HG02981 (cell line): ENCODE data around the gene PKP2.
"Not testable (repeated sequence)": the region's sequence is repeated elsewhere in the genome, so short reads cannot be mapped to it uniquely, and the experiment has no call there.

Source experiments
- ATAC-seq: cut with Tn5 transposase; IDR thresholded peaks from one replicate; pipeline ENCODE4 v1.9.1; 2021; ENCODE audit warnings: mild to moderate bottlenecking, moderate library complexity; ENCODE audit not compliant: unreplicated experiment

PKP2 gene

DNA sequence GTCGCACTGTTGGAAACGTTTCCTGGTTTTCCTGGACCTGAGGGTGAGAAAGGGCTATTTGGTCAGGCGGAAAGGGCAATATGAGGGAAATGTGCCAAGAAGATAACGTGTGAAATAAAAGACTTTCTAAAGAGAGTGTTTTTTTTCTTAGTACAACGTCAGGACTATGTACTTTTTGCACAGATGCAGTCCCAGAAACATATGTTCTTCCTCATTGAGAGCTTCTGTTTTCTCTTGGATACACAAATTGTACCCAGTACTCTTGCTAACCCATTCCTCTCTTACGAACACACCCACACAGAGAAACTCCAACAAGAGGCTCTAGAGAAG, 669 bp upstream of the PKP2 start:
- ATAC-seq = no peak

DNA sequence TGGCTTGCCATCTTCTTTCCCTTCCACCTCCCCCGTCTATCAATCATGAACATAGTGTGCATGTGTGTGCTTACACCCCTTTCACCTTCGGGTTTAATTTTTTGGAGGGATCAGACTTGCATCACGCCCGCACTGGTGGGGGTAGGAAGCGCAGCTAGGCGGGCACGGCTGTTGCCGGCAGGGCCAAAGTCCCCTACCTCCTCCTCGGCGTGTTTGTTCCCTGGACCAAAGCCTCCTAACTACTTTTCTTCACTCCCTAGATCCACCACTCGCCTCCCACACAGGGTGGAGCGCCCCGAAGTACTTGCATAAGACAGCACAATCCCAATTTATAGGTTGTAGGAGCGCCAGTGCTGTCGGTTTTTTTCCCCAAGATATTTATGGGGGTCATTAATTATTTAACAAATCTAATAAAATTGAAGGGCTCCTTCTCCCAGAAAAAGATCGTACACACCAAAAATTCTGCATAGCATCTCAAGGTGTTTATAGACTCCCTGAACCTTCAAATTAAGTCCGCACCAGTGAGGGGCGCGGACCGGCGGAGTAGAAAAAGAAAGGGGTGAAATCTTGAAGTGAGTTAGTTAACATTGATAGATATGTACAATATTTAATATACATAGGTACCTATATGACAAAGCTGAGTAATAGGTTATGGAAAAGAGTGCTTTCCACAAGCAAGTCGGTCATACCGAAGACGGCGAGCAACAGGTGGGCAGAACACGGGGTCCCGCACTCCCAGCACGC, 717 bp downstream of the PKP2 start:
- no peak for ATAC-seq

DNA sequence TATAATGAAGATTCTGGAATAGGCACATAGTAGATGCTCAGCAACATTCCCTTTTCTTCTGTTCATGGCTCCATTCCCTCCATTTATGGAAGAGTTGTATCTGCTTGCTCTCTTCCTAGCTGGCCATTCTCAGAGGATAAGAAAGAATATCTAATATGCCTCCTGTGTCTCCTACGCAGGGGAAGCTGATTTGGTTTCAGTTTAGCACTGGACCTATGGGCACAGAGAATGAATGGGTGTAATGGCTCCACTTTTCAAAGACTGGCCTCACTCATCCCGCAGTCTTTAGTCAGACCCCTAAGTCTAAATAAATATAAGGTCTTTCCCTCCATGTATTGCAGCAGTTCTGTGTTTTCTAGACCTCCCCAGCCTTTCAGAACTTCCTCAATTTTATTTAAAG, 2.0 kb downstream of the PKP2 start:
- ATAC-seq = no peak

DNA sequence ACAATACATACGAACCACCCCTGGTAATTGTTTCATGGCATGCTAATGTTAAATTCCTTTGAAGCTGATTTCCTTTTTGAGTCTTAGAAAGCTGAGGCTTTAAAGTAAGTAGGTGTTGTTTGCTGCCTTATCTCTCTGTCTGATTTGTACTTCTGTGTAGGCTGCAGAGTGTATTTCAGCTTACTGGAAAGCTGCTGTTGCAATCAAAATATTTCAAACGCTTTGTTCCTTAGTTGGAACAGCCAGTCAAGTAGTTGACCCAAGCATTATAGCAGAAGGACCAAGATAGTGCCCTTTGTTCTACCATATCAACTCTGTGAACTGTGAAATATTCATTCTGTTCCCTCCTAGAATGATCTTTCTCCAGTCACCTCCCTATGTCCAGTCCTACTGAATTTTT, 3.1 kb downstream of the PKP2 start:
- no peak for ATAC-seq

DNA sequence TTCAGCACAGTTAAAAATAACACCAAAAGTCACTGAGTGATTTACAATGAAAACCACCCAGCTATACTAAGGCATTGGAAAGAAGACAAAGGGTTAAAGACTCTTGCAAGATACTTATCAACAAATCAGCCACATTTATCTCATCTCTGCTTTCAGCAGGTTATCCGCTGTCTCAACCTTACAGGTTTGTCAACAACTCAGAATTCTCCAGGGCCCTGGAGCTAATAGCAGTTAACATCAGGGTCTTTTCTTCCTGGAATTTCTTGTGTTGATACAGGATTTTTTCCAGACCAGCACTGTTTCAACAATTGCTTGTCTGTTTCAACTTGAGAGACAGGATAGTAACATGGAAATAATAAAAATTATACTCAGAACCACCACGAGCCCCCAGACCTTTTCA, 3.5 kb downstream of the PKP2 start:
- ATAC-seq = no peak

DNA sequence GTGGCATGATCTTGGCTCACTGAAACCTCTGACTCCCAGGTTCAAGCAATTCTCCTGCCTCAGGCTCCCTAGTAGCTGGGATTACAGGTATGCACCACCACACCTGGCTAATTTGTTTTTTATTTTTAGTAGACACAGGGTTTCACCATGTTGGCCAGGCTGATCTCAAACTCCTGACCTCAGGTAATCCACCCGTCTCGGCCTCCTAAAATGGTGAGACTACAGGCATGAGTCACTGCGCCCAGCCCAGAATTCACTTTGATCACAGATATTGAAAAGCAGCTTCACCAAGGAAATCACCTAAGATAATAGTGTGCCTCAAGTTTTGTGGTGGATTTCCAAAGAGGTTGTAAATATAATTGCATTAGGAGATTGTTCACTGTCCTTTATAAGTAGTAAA, 4.2 kb downstream of the PKP2 start:
- not testable (repeated sequence) for ATAC-seq

DNA sequence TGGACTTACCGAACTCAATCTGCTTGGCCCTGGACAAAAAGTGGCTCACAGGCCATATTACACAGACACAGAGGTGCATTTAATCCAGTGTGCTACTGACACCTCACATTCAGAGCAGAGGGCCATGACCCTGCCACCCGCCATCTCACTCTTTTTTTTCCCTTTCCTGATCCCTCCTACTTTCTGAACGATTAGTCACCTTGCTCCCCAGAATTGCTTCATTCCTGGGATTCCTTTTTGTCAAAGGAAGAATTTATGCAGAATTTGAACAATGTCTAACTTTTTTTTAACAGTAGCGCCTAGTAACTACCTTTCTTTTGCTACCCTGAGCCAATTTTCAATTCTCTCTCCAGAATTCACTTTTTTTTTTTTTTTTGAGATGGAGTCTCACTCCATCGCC, 4.6 kb downstream of the PKP2 start:
- no peak for ATAC-seq

DNA sequence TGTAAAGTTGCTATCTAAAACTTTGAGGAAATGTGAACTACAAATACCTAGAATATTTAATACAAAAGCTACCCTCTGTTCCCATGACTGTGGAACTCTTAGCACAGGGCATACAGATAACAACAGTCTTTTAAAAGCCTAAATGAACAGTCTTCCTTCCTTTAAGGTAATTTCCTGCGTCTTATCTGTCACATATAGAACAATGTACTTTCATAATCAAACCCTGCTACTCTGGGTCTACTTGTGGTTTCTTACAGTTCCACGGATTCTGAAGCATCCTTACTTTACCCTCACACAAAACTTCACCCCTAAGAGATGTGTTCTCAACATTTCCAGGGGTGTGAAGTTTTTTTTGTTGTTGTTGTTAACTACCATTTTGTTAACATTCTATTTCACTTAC, 5.1 kb downstream of the PKP2 start:
- ATAC-seq = no peak

DNA sequence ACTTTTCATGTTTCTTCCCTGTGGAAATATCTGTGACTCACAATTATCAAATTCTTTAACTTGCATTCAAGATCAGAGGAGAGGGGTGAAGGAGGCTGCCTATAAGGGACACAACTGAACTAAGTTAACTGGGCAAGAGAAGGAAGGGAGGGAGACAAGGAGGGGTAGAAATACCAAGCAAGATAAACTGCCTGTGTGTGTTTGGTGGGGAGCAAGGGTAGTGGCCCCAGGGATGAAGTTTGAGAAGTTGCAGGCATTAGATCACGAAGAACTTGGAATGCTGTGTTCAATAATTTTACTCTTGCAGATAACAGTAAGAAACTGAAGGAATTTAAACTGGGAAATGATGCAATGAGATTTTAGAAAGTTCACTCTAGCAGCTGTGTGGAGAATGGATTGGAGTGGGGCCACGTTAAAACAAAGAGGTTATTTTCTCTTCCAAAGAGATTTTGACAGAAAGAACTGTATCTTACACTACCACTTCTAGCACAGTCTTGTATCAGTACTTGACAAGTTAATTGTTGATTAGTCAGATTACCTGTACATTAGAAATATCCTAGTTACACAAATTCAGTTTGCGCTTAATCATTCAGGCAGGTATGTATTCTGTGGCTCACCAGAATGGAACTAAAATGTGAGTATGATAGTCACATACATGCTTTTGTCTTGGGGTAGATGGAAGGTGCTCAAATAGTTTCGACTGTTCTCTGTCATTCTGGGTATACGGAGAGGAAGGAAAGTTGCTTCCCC, 7.4 kb downstream of the PKP2 start:
- ATAC-seq = no peak

DNA sequence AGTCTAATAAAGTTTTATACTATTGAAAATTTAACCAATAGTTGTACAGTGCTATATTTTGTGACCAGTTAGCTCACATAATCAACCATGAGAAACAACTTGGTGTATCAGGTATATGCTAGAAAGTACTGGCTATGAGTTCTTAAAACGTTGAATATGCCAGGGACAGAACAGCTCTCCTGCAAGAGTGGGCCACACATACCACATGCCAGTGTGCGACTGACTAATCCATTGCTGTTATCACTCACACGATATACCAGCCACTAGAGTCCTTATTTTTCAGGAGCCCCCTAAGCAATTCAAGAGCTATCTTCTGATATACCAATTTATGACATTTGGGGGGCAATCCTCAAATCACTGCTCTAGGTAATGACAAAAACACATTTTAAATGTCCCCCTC, 9.5 kb downstream of the PKP2 start:
- no peak for ATAC-seq

DNA sequence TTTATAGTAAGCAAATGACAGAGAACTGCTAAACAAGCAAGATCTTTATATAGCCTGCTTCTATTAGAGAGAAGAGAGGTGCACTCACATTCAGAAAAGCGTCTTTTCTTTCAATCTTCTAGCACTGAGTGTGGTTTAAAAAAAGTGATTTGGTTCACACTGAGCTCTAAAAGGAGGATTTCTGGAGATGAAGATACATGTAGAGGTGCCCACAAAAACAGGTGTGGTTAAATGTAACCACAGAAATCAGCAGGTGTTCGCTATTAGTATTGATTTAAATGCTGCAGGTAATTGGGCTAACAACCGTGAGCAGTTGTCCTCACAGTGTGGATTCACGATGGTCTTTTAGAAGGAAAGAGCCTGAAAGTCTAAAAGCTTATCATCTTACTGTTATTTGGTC, 10.7 kb downstream of the PKP2 start:
- ATAC-seq = no peak

DNA sequence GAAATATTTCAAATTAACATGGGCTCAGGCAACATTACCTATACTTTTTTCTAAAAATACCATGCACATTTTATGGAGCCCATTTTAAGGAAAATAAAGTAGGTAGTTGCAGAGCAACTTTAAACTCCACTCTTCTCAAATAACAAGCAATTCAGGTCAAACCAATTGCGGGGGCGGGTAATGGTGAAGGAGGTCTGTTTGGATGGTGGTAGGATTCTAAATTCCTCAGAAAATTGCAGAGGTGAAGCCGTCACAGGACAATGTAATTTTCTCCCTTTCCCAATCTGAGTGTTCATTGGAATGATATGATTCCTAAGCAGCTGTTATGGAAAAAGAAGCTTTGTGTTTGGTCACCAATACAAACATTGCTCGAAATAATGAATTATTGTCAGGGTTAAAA, 11.6 kb downstream of the PKP2 start:
- ATAC-seq = no peak

DNA sequence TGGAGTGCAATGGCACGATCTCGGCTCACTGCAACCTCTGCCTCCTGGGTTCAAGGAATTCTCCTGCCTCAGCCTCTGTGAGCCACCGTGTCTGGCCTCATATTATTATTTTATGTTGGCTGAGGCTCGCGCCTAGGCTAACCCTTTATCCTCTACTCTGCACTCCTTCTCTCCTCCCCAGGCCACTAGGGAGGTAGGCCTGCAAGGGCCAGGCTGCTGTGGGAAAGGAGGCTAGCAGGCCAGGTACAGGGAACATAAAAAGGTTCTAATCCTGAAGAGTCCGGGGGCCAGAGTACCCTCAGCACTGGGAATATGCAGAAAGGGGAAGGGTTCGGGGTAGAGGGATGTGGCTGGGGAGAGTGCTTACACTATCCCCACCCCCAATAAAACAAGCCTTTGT, 14.9 kb downstream of the PKP2 start:
- ATAC-seq = no peak

DNA sequence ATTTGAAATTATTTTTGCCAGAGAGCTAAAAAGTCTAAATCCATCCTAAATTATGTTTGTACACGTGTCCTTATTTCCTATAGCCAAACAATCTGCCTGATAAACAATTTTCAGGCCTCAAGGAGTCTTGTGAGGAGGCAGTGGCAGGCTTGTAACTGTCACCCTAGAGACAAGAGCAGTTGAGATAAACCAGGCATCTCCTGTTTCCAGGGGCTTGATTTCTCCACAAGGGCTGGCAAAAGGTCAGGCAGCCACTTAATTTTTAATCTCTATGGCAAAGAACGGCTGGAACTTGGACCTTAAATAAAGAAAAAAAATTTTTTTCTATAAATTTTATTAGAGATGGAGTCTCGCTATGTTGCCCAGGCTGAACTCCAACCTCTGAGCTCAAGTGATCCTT, 15.5 kb downstream of the PKP2 start:
- no peak for ATAC-seq

DNA sequence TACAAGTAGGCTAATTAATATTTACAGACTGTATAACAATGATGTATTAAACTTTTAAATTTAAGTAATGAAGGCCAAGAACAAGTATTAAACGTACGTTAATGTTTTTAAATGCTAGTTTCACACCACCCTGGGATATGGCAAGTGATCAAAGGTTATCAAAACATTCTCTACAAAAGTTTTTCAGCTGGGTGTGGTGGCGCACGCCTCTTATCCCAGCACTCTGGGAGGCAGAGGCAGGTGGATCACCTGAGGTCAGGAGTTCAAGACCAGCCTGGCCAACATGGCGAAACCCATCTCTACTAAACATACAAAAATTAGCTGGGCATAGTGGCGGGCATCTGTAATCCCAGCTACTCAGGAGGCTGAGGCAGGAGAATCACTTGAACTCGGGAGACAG, 17.5 kb downstream of the PKP2 start:
- not testable (repeated sequence) for ATAC-seq

DNA sequence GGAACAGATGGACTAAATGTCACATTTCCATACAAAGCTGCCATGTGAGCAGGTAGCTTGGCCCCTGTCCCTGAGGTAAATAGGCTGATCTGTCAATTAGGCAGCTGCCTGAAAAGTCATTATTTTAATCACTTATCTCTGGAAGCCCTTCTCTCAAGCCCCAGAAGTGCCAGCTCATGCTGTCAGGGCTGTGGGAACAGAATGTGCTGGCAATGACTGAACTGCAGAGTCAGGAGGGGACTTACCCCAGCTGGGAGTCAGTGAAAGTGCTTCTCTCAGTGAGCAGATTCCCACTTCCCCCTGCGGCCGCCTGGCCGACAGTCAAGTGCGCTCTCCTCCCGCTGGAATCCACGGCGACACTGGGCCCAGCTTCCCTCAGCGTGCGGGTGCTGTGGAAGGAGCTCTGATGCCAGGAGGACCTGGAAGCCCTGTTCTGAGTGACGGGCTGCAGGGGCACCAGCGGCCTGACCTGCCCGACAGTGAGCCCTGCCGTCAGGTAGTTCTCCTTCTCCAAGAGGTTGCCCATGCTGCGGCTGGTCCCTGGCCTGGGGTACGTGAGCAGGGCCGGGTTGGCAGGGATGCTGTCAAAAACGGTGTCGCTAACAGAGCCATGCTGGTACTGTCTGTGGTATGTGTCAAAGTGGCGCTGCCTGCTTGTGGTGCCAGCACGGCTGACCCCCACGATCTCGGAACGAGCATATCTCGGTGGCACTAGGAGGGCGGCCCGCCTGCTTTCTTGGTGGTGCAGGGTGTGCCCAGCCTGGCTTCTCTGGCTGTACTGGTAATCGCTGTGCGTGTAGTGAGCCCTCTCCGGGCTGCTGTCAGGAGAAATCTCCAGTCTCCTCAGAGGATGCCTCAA, 18.7 kb downstream of the PKP2 start:
- no peak for ATAC-seq

DNA sequence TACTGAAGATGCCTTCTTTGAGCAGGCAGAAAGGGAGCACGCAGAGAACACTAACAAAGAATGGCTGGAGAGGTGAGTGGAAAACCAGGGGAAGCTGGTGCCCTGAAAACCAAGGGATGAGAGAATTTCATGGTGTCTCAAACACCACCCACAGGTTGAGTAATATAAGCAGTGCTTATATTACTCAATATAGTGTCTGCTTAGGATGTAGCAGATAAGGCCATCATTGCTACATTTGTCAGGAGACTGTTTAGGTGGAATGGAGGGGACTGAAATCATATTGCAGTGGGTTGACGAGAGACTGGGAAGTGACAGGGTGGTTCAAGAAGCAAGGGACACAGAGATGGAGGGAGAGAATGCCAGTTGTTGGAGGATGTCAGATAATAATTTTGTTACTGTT, 20.6 kb downstream of the PKP2 start:
- no peak for ATAC-seq

DNA sequence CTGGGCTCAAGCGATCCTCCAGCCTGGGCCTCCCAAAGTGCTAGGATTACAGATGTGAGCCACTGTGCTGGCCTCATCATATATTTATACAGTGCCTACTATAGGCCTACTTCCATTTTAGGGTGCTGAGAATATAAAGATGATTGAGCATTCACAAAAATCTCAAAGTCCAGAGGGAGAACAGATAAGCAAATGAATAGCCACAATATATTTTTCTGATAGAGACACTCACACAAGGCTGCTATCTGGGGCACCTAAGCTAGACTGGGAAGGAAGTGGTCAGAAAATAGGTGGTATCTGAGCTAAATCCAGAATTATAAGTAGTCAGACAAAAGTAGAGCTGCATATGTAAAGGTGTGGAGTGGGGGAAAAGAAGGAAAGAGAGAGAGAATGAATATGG, 21.6 kb downstream of the PKP2 start:
- ATAC-seq = no peak

DNA sequence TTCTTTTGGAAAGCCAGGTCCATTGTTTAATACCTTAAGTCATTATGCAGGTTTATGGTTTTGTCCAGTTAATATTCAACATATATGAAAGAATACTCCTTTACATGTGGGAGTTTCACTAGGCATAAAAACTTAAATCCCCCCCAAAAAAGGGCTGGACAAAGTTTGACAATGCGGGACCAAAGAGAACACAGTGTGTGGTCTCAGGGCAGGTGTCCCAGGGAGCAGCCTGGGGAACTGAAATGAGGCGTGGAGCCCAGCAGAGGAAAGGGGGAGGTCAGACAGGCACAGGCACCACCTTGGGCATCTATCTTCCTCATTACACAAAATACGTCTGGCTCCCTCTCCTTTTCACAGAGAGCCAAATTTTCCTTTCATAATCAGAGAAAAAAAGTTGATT, 22.5 kb downstream of the PKP2 start:
- no peak for ATAC-seq

DNA sequence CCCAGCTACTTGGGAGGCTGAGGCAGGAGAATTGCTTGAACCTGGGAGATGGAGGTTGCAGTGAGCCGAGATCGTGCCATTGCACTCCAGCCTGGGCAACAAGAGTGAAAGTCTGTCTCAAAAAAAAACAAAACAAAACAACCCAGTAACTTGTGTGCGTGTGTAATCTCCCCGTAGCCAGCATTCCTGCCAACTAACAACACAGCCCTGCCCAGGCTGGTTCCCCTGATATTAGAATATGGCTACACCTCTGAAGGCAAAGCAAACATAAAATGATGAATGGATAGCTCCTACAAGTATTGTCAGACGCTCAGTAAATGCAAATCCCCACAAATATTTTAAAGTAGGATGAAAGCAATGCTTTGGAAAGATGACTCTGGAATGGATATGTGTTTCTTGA, 24.2 kb downstream of the PKP2 start:
- not testable (repeated sequence) for ATAC-seq

DNA sequence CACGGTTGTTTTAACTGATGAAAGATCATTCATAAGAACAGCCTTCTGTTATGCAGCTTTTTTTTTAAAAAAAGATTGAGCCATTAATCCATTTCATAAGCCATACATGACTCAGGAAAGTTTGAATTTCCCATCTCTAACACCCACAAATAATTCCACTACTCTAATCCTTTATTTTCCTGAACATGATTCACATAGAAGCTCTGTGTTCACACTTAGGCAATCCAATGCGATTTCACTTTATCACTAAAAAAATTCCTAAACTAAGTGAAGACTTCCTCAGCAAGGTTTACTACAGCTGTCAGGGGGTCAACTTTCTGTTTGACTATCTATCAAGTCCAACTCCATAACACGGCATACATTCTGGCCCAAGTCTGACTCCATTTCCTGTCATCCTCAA, 25.9 kb downstream of the PKP2 start:
- ATAC-seq = no peak

DNA sequence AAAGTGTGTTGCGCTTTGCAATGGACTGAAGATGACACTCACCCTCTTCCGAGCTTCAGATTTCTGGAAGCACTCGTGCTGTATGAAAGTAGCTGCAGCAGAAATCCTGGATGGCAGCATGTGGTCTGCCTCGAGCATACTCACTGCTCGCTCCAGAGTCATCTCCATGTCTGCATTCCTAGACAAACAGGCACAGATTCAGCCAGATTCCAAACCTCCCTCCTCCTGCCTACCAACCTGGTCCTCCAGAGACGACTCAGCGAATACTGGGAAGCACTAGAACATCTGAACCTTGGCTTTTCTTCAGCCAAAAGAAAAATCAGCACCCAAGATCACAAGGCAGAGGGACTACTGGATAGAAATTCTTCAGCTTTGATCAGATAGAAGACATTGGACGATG, 27.7 kb downstream of the PKP2 start:
- ATAC-seq = no peak
